Liver (tissue), 9 donors: Measurements from ENCODE around the gene ZFP64. TPM values are rescaled to one million over a fixed set of nuclear protein-coding genes. Genes with fewer than 3 reads are reported as not detected.
A peak's percentile ranks its signal among the peaks of the same experiment; 100 is the strongest.
"Not testable (repeated sequence)": the region's sequence is repeated elsewhere in the genome, so short reads cannot be mapped to it uniquely, and the experiment has no call there.

Experiments used
- DNase-seq: peaks from one replicate; pipeline ENCODE4 v3.0.0-alpha.2; 2017; ENCODE audit warnings: low spot score
- H3K27ac ChIP-seq, 2 donors: one replicate each; pipeline ENCODE4 v1.7.0; 2013; ENCODE audit warnings: inconsistent platforms in 2 of 2, low read length in 2 of 2, control low read depth in 1 of 2, low read depth in 1 of 2, mild to moderate bottlenecking in 1 of 2
- H3K27me3 ChIP-seq, 4 donors: one replicate each; pipeline versions ENCODE4 v1.6.1 to v1.7.0; 2013; ENCODE audit warnings: low read length in 3 of 4, inconsistent platforms in 1 of 4, mild to moderate bottlenecking in 1 of 4, moderate library complexity in 1 of 4; ENCODE audit not compliant: control insufficient read depth in 4 of 4, insufficient read depth in 4 of 4
- H3K36me3 ChIP-seq, 4 donors: one replicate each; pipeline versions ENCODE4 v1.6.1 to v1.7.0; 2013; ENCODE audit warnings: low read length in 3 of 4, mild to moderate bottlenecking in 3 of 4, low read depth in 1 of 4, moderate library complexity in 1 of 4; ENCODE audit not compliant: control insufficient read depth in 4 of 4, insufficient read depth in 3 of 4
- H3K4me1 ChIP-seq, 4 donors: one replicate each; pipeline versions ENCODE4 v1.6.1 to v1.7.0; 2013; ENCODE audit warnings: low read length in 3 of 4, mild to moderate bottlenecking in 3 of 4, moderate library complexity in 1 of 4; ENCODE audit not compliant: control insufficient read depth in 4 of 4, insufficient read depth in 4 of 4
- H3K4me3 ChIP-seq, 3 donors: one replicate each; pipeline versions ENCODE4 v1.6.1 to v1.7.0; 2013; ENCODE audit warnings: low read length in 3 of 3, control low read depth in 1 of 3, low read depth in 1 of 3, mild to moderate bottlenecking in 1 of 3
- H3K9ac ChIP-seq, 2 donors: one replicate each; pipeline ENCODE4 v1.7.0; 2013; ENCODE audit warnings: low read length in 2 of 2, mild to moderate bottlenecking in 2 of 2, moderate library complexity in 2 of 2, control low read depth in 1 of 2, low read depth in 1 of 2
- H3K9me3 ChIP-seq, 4 donors: one replicate each; pipeline versions ENCODE4 v1.6.1 to v1.7.0; 2013; ENCODE audit warnings: low read length in 3 of 4; ENCODE audit not compliant: control insufficient read depth in 4 of 4
- ATF3 ChIP-seq: IDR thresholded peaks from 2 replicates; pipeline ENCODE4 v1.6.1; 2016; ENCODE audit warnings: antibody characterized with exemption
- CTCF ChIP-seq: fragments of 150-350 bp; IDR thresholded peaks from 2 replicates; pipeline ENCODE4 v1.5.1; 2017; ENCODE audit warnings: improper control_type of control experiment, low read depth, low read length; ENCODE audit not compliant: missing input control
- EGR1 ChIP-seq, 2 donors: IDR thresholded peaks; 2 replicates each; pipeline ENCODE4 v1.6.1; 2016 to 2018; ENCODE audit warnings: antibody characterized with exemption in 2 of 2, low read depth in 2 of 2
- FOXA1 ChIP-seq: IDR thresholded peaks from 2 replicates; pipeline ENCODE4 v1.6.1; 2016; ENCODE audit warnings: antibody characterized with exemption
- FOXA2 ChIP-seq: IDR thresholded peaks from 2 replicates; pipeline ENCODE4 v1.6.1; 2016; ENCODE audit warnings: antibody characterized with exemption
- GABPA ChIP-seq, 2 donors: IDR thresholded peaks in 1 of 2; conservative IDR thresholded peaks in 1 of 2; 2 replicates each; pipeline ENCODE4 v1.6.1; 2016; ENCODE audit warnings: antibody characterized with exemption in 2 of 2, mild to moderate bottlenecking in 1 of 2, moderate library complexity in 1 of 2
- HNF4A ChIP-seq, 2 donors: conservative IDR thresholded peaks; 2 replicates each; pipeline ENCODE4 v1.6.1; 2016; ENCODE audit warnings: antibody characterized with exemption in 2 of 2, mild to moderate bottlenecking in 2 of 2
- HNF4G ChIP-seq: IDR thresholded peaks from 2 replicates; pipeline ENCODE4 v1.6.1; 2016; ENCODE audit warnings: antibody characterized with exemption
- JUND ChIP-seq, 2 donors: IDR thresholded peaks; 2 replicates each; pipeline ENCODE4 v1.6.1; 2016; ENCODE audit warnings: antibody characterized with exemption in 2 of 2
- MAX ChIP-seq: IDR thresholded peaks from 2 replicates; pipeline ENCODE4 v1.6.1; 2016; ENCODE audit warnings: antibody characterized with exemption
- NR2F2 ChIP-seq: IDR thresholded peaks from 2 replicates; pipeline ENCODE4 v1.6.1; 2016; ENCODE audit warnings: antibody characterized with exemption
- RAD21 ChIP-seq, 2 donors: IDR thresholded peaks; 2 replicates each; pipeline ENCODE4 v1.6.1; 2016; ENCODE audit warnings: antibody characterized with exemption in 2 of 2, mild to moderate bottlenecking in 2 of 2
- REST ChIP-seq: IDR thresholded peaks from 2 replicates; pipeline ENCODE4 v1.6.1; 2016; ENCODE audit warnings: antibody characterized with exemption, mild to moderate bottlenecking
- RXRA ChIP-seq, 2 donors: IDR thresholded peaks; 2 replicates each; pipeline ENCODE4 v1.6.1; 2017 to 2018; ENCODE audit warnings: antibody characterized with exemption in 2 of 2, mild to moderate bottlenecking in 1 of 2
- SP1 ChIP-seq: IDR thresholded peaks from 2 replicates; pipeline ENCODE4 v1.6.1; 2018; ENCODE audit warnings: antibody characterized with exemption, mild to moderate bottlenecking
- TAF1 ChIP-seq: conservative IDR thresholded peaks from 2 replicates; pipeline ENCODE4 v1.6.1; 2016; ENCODE audit warnings: antibody characterized with exemption, mild to moderate bottlenecking
- ZBTB33 ChIP-seq: IDR thresholded peaks from 2 replicates; pipeline ENCODE4 v1.6.1; 2016; ENCODE audit warnings: antibody characterized with exemption
- WGBS: extraction: QIAGEN DNeasy Blood & Tissue Kit; methylation state at CpG from one replicate; pipeline ENCODE4 v1.1.7; 2013; 5-methylcytosine and 5-hydroxymethylcytosine counted together
- polyA plus RNA-seq, 2 donors: library from polyadenylated mRNA; stranded (reverse) in 1 of 2; unstranded in 1 of 2; fragments of 200-250 nt in 1 of 2; fragments of >200 nt in 1 of 2; fragmentation: Nextera tagmentation in 1 of 2; extraction: Ambion mirVana in 1 of 2; gene quantifications; one replicate each; pipeline versions ENCODE4 v1.2.1 to v1.2.3, GENCODE V29; 2013 to 2015
- total RNA-seq, 2 donors: library from RNA; depleted of rRNA; stranded (reverse); fragments of >200 nt; gene quantifications; one replicate each; pipeline ENCODE4 v1.2.3, GENCODE V29; 2014
- donor health status: healthy.
- donor health status: healthy.
- donor health status: healthy.
- donor health status: healthy.
- donor health status: healthy.

ZFP64 gene
- total and polyA plus RNA-seq, 4 donors = 3.2 to 6.3 (median 4.9) TPM

GRCh38 chr20:52230409-52230808, 38.8 kb upstream of the ZFP64 start:
- Histone ChIP-seq H3K27ac (peak overlapping the region; percentile 54 to 55), H3K9me3 (no peaks in the 10 kb centered on the region), H3K27me3 (no peaks in the 10 kb centered on the region), H3K4me1 (peaks cover 2 to 23% (median 11%) of the 10 kb centered on the region in 4 donors), H3K4me3 (no peak overlapping the region), H3K36me3 (no peaks in the 10 kb centered on the region), H3K9ac (no peak overlapping the region)
- 71% methylated on average over 3 of the region's 3 CpGs for WGBS
- TF ChIP-seq GABPA (IDR thresholded peaks at IDR 0.05 in 1 of 2, conservative IDR thresholded peaks at IDR 0.05 in 1 of 2) (no peak), HNF4G (no peak), FOXA1 (no peak), ZBTB33 (no peak), EGR1 (IDR thresholded peaks at IDR 0.05; ENCODE audit: low read depth in 2 of 2) (no peak), MAX (no peak), FOXA2 (no peak), CTCF (no peak), RAD21 (IDR thresholded peaks at IDR 0.05) (no peak), JUND (IDR thresholded peaks at IDR 0.05) (no peak), SP1 (no peak), RXRA (IDR thresholded peaks at IDR 0.05) (no peak), ATF3 (no peak), NR2F2 (no peak), TAF1 (no peak), HNF4A (conservative IDR thresholded peaks at IDR 0.05) (no peak)
- no peak for DNase-seq

GRCh38 chr20:52229346-52229745, 37.8 kb upstream of the ZFP64 start:
- not testable (repeated sequence) for H3K36me3 ChIP-seq, H3K9ac ChIP-seq, H3K27ac ChIP-seq, H3K27me3 ChIP-seq, H3K9me3 ChIP-seq, DNase-seq, H3K4me3 ChIP-seq
- WGBS = 92% methylated on average over 1 of the region's 1 CpG
- peaks cover 0 to 14% (median 6%) of the 10 kb centered on the region in 4 donors for H3K4me1 ChIP-seq

GRCh38 chr20:52226370-52226769, 34.8 kb upstream of the ZFP64 start:
- no peak overlapping the region for H3K9ac ChIP-seq
- H3K4me1 ChIP-seq = peaks cover 0 to 11% (median 5%) of the 10 kb centered on the region in 4 donors
- TF ChIP-seq TAF1 = no peak
- TF ChIP-seq EGR1 (IDR thresholded peaks at IDR 0.05; ENCODE audit: low read depth in 2 of 2) = no peak
- TF ChIP-seq RAD21 (IDR thresholded peaks at IDR 0.05) = no peak
- TF ChIP-seq REST = no peak
- no peaks in the 10 kb centered on the region for H3K9me3 ChIP-seq
- WGBS = 66% methylated on average over 3 of the region's 3 CpGs
- H3K36me3 ChIP-seq = no peaks in the 10 kb centered on the region
- no peak overlapping the region for H3K27ac ChIP-seq
- no peak overlapping the region for H3K4me3 ChIP-seq
- DNase-seq = no peak
- H3K27me3 ChIP-seq = no peaks in the 10 kb centered on the region
